Keratinocyte (primary cell): ENCODE results near the gene CCNY. TPM values are rescaled to one million over a fixed set of nuclear protein-coding genes. Genes with fewer than 3 reads are reported as not detected.
A peak's percentile ranks its signal among the peaks of the same experiment; 100 is the strongest.

Experiments used
- DNase-seq: peaks from one replicate; pipeline ENCODE4 v3.0.0-alpha.2; 2011; ENCODE audit warnings: low read depth, missing footprints, low spot score
- FAIRE-seq: peaks from 2 replicates; lab custom pipeline; 2011; peaks lifted over from hg19 to GRCh38; lab: Jason Lieb, UNC
- H2AFZ ChIP-seq: 2 replicates; pipeline ENCODE4 v1.6.0; 2012; ENCODE audit warnings: low read length, control low read depth, inconsistent platforms; ENCODE audit not compliant: control insufficient read depth
- H3K27ac ChIP-seq: 2 replicates; pipeline ENCODE4 v1.5.1; 2011; ENCODE audit warnings: low read length; ENCODE audit not compliant: control insufficient read depth, insufficient read depth
- H3K27me3 ChIP-seq: 3 replicates; pipeline ENCODE4 v1.6.0; 2011; ENCODE audit warnings: low read length; ENCODE audit not compliant: control insufficient read depth, insufficient read depth; ENCODE audit errors: extremely low read depth
- H3K36me3 ChIP-seq, 2 experiments: 2 replicates in 1 of 2; 3 replicates in 1 of 2; pipeline ENCODE4 v1.5.1; 2011; ENCODE audit warnings: low read length in 2 of 2, mild to moderate bottlenecking in 1 of 2; ENCODE audit not compliant: control insufficient read depth in 2 of 2, insufficient read depth in 2 of 2; ENCODE audit errors: extremely low read depth in 1 of 2
- H3K4me1 ChIP-seq: 3 replicates; pipeline ENCODE4 v1.5.1; 2011; ENCODE audit warnings: low read length; ENCODE audit not compliant: control insufficient read depth, insufficient read depth; ENCODE audit errors: extremely low read depth
- H3K4me2 ChIP-seq: 3 replicates; pipeline ENCODE4 v1.6.0; 2011; ENCODE audit warnings: low read depth, low read length; ENCODE audit not compliant: control insufficient read depth, insufficient read depth; ENCODE audit errors: extremely low read depth
- H3K4me3 ChIP-seq, 3 experiments: fragments of 200-600 bp in 1 of 3; sonication (generic) in 1 of 3; 2 replicates in 2 of 3; 3 replicates in 1 of 3; pipeline ENCODE4 v1.5.1; 2011 to 2016; ENCODE audit warnings: low read length in 3 of 3, mild to moderate bottlenecking in 3 of 3, control low read depth in 2 of 3, inconsistent platforms in 1 of 3, low read depth in 1 of 3, mixed read lengths in 1 of 3, mixed run types in 1 of 3, moderate library complexity in 1 of 3; ENCODE audit not compliant: control insufficient read depth in 2 of 3, insufficient read depth in 2 of 3; ENCODE audit errors: extremely low read depth in 1 of 3
- H3K79me2 ChIP-seq: 2 replicates; pipeline ENCODE4 v1.6.0; 2012; ENCODE audit warnings: low read length; ENCODE audit not compliant: control insufficient read depth, insufficient read depth
- H3K9ac ChIP-seq: 3 replicates; pipeline ENCODE4 v1.6.0; 2011; ENCODE audit warnings: low read length; ENCODE audit not compliant: control insufficient read depth, insufficient read depth; ENCODE audit errors: extremely low read depth
- H3K9me1 ChIP-seq: 3 replicates; pipeline ENCODE4 v1.6.0; 2011; ENCODE audit warnings: low read length; ENCODE audit not compliant: control insufficient read depth, insufficient read depth; ENCODE audit errors: extremely low read depth
- H3K9me3 ChIP-seq: 2 replicates; pipeline ENCODE4 v1.5.1; 2012; ENCODE audit warnings: low read depth, low read length; ENCODE audit not compliant: control insufficient read depth
- H4K20me1 ChIP-seq: 3 replicates; pipeline ENCODE4 v1.6.0; 2011; ENCODE audit warnings: low read length; ENCODE audit not compliant: control insufficient read depth, insufficient read depth; ENCODE audit errors: extremely low read depth
- CTCF ChIP-seq, 3 experiments: IDR thresholded peaks in 1 of 3; conservative IDR thresholded peaks in 1 of 3; optimal IDR thresholded peaks in 1 of 3; 2 replicates in 2 of 3; 3 replicates in 1 of 3; pipeline versions ENCODE3 to v1.5.1; 2011; ENCODE audit warnings: low read length in 3 of 3, mild to moderate bottlenecking in 3 of 3, moderate library complexity in 2 of 3, control low read depth in 1 of 3, inconsistent platforms in 1 of 3; ENCODE audit not compliant: insufficient read depth in 2 of 3; ENCODE audit errors: extremely low read depth in 1 of 3
- EZH2 ChIP-seq: IDR thresholded peaks from one replicate; pipeline ENCODE4 v1.6.1; 2012; ENCODE audit warnings: inconsistent platforms, mild to moderate bottlenecking, low read length, moderate library complexity
- dilution Hi-C: fragments of 300-500 bp; cut with MboI; formaldehyde crosslinking; loops from one replicate; pipeline ENCODE4 v1.7.0; 2020; ENCODE audit warnings: low sequenced_read_pairs; ENCODE audit not compliant: extremely low pct_ligation_motif_present
- polyA plus RNA-seq, 5 experiments: library from polyadenylated mRNA; depleted of rRNA in 3 of 5; stranded (reverse) in 3 of 5; stranded (forward) in 1 of 5; unstranded in 1 of 5; fragments of >200 nt; gene quantifications; 1 replicate in 1 of 5; 2 replicates in 3 of 5; 3 replicates in 1 of 5; pipeline versions ENCODE4 v1.2.1 to v1.2.3, GENCODE V29; 2011 to 2012; ENCODE audit warnings: missing spikeins in 2 of 5, low read depth in 1 of 5, low replicate concordance in 1 of 5

The CCNY gene
- polyA plus RNA-seq, 1 donor (not counting 4 experiments of a cell fraction or from before 2014, with no cell fraction given) = 58.9 TPM

GRCh38 chr10:35433851-35434426, 97.6 kb downstream of the CCNY start:
- H3K4me1 ChIP-seq = peaks cover 24% of the 10 kb centered on the region
- no peak overlapping the region for H3K9ac ChIP-seq
- FAIRE-seq = no peak
- H3K9me3 ChIP-seq = no peaks in the 10 kb centered on the region
- no peaks in the 10 kb centered on the region for H3K9me1 ChIP-seq
- H3K36me3 ChIP-seq = no peaks in the 10 kb centered on the region
- no peak overlapping the region for H2AFZ ChIP-seq
- TF ChIP-seq EZH2 (no peak), CTCF (optimal IDR thresholded peaks at IDR 0.05 in 1 of 3, IDR thresholded peaks at IDR 0.05 in 1 of 3, conservative IDR thresholded peaks at IDR 0.05 in 1 of 3; ENCODE audit: extremely low read depth in 1 of 3, insufficient read depth in 2 of 3, low read length in 3 of 3) (no peak)
- dilution Hi-C loops = no loop called here
- H3K79me2 ChIP-seq = peaks cover 36% of the 10 kb centered on the region
- no peak overlapping the region for H3K4me2 ChIP-seq
- H4K20me1 ChIP-seq = no peaks in the 10 kb centered on the region
- no peaks in the 10 kb centered on the region for H3K27me3 ChIP-seq
- DNase-seq = peak; percentile 41
- H3K4me3 ChIP-seq = no peak overlapping the region
- H3K27ac ChIP-seq = no peak overlapping the region

GRCh38 chr10:35434533-35434932, 98.2 kb downstream of the CCNY start:
- Histone ChIP-seq H3K4me1 (peaks cover 24% of the 10 kb centered on the region), H3K9ac (no peak overlapping the region), H4K20me1 (no peaks in the 10 kb centered on the region), H3K27ac (no peak overlapping the region), H2AFZ (no peak overlapping the region), H3K79me2 (peaks cover 38% of the 10 kb centered on the region), H3K36me3 (no peaks in the 10 kb centered on the region), H3K4me2 (no peak overlapping the region), H3K9me3 (no peaks in the 10 kb centered on the region), H3K27me3 (no peaks in the 10 kb centered on the region), H3K4me3 (no peak overlapping the region), H3K9me1 (no peaks in the 10 kb centered on the region)
- DNase-seq (no peak), FAIRE-seq (no peak)
- TF ChIP-seq CTCF (optimal IDR thresholded peaks at IDR 0.05 in 1 of 3, IDR thresholded peaks at IDR 0.05 in 1 of 3, conservative IDR thresholded peaks at IDR 0.05 in 1 of 3; ENCODE audit: extremely low read depth in 1 of 3, insufficient read depth in 2 of 3, low read length in 3 of 3) = no peak
- no peak for TF ChIP-seq EZH2
- dilution Hi-C loops = no loop called here
